Thymus (tissue), 11 donors: ENCODE data around the gene SHC1. TPM values are rescaled to one million over a fixed set of nuclear protein-coding genes. Genes with fewer than 3 reads are reported as not detected.

Experiments
- DNase-seq, 9 donors: peaks; one replicate each; pipeline ENCODE4 v3.0.0-alpha.2; 2013; ENCODE audit warnings: low spot score in 9 of 9, low read depth in 6 of 9, missing footprints in 1 of 9
- H3K27ac ChIP-seq, 2 donors: one replicate each; pipeline ENCODE4 v1.5.1; 2013; ENCODE audit warnings: control low read depth in 1 of 2, low read depth in 1 of 2, low read length in 1 of 2, mild to moderate bottlenecking in 1 of 2, moderate library complexity in 1 of 2
- H3K27me3 ChIP-seq, 2 donors: one replicate each; pipeline ENCODE4 v1.5.1; 2013; ENCODE audit warnings: low read length in 1 of 2; ENCODE audit not compliant: control insufficient read depth in 2 of 2, insufficient read depth in 1 of 2
- H3K36me3 ChIP-seq, 2 donors: one replicate each; pipeline ENCODE4 v1.5.1; 2013; ENCODE audit warnings: low read length in 1 of 2, mild to moderate bottlenecking in 1 of 2, moderate library complexity in 1 of 2; ENCODE audit not compliant: control insufficient read depth in 2 of 2, insufficient read depth in 2 of 2
- H3K4me1 ChIP-seq, 2 donors: one replicate each; pipeline ENCODE4 v1.5.1; 2013; ENCODE audit warnings: low read length in 2 of 2; ENCODE audit not compliant: control insufficient read depth in 2 of 2, insufficient read depth in 2 of 2
- H3K4me3 ChIP-seq, 2 donors: one replicate each; pipeline ENCODE4 v1.5.1; 2013; ENCODE audit warnings: low read length in 2 of 2, control low read depth in 1 of 2, mild to moderate bottlenecking in 1 of 2
- H3K9me3 ChIP-seq, 2 donors: one replicate each; pipeline ENCODE4 v1.5.1; 2013; ENCODE audit warnings: low read length in 1 of 2, mild to moderate bottlenecking in 1 of 2; ENCODE audit not compliant: control insufficient read depth in 2 of 2, insufficient read depth in 1 of 2
- WGBS: extraction: QIAGEN DNeasy Blood & Tissue Kit; methylation state at CpG from one replicate; pipeline ENCODE4 v1.1.7; 2013; 5-methylcytosine and 5-hydroxymethylcytosine counted together
- polyA plus RNA-seq: library from polyadenylated mRNA; stranded (reverse); fragments of 200-250 nt; gene quantifications from one replicate; pipeline ENCODE4 v1.2.3, GENCODE V29; 2013
- total RNA-seq: library from RNA; stranded (reverse); fragments of 120-200 nt; gene quantifications from one replicate; pipeline ENCODE4 v1.2.4, GENCODE V29; 2013
- donor health status: healthy.

Gene SHC1
- total and polyA plus RNA-seq, 2 donors: 30.5 to 66.7 TPM

GRCh38 chr1:155015527-155016230 lies 45.1 kb upstream of the SHC1 start:
- no peak for DNase-seq
- Histone ChIP-seq H3K27ac (peak overlapping the region in 1 of 2 donors; percentile 59), H3K36me3 (peaks cover 6 to 12% of the 10 kb centered on the region in 2 donors), H3K4me1 (peaks cover 53 to 91% of the 10 kb centered on the region in 2 donors), H3K4me3 (no peak overlapping the region), H3K9me3 (peaks cover 6 to 10% of the 10 kb centered on the region in 2 donors), H3K27me3 (peaks cover 13 to 81% of the 10 kb centered on the region in 2 donors)
- WGBS: 85% methylated on average over 16 of the region's 16 CpGs

DNA sequence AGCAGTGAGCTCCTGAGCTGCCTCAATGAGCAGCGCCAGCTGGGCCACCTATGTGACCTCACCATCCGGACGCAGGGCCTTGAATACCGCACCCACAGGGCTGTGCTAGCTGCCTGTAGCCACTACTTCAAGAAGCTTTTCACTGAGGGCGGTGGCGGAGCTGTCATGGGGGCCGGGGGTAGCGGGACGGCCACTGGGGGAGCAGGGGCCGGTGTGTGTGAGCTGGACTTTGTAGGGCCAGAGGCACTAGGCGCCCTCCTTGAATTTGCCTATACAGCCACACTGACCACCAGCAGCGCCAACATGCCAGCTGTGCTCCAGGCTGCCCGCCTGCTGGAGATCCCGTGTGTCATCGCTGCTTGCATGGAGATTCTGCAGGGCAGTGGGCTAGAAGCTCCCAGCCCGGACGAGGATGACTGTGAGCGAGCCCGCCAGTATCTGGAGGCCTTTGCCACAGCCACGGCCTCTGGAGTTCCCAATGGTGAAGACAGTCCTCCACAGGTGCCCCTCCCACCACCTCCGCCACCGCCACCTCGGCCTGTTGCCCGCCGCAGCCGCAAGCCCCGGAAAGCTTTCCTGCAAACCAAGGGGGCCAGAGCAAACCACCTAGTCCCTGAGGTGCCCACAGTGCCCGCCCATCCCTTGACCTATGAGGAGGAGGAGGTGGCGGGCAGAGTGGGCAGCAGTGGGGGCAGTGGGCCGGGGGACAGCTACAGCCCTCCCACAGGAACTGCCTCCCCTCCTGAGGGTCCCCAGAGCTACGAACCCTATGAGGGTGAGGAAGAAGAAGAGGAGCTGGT lies 44.4 kb upstream of the SHC1 start:
- Histone ChIP-seq H3K4me3 (no peak overlapping the region), H3K9me3 (peaks cover 6 to 10% of the 10 kb centered on the region in 2 donors), H3K4me1 (peaks cover 59 to 97% of the 10 kb centered on the region in 2 donors), H3K27ac (no peak overlapping the region), H3K36me3 (peaks cover 6 to 12% of the 10 kb centered on the region in 2 donors), H3K27me3 (peaks cover 13 to 83% of the 10 kb centered on the region in 2 donors)
- DNase-seq: no peak
- WGBS: 97% methylated on average over 31 of the region's 31 CpGs

GRCh38 chr1:155013632-155014031 lies 43.1 kb upstream of the SHC1 start:
- Histone ChIP-seq H3K9me3 (peaks cover 6 to 10% of the 10 kb centered on the region in 2 donors), H3K27me3 (peaks cover 13 to 82% of the 10 kb centered on the region in 2 donors), H3K4me3 (peak overlapping the region; percentile 3 to 11), H3K4me1 (peaks cover 53 to 98% of the 10 kb centered on the region in 2 donors), H3K36me3 (peaks cover 6 to 12% of the 10 kb centered on the region in 2 donors), H3K27ac (peak overlapping the region in 1 of 2 donors; percentile 83)
- 28% methylated on average over 8 of the region's 8 CpGs for WGBS
- DNase-seq: peak in 3 of 9 donors; percentile 56 to 68 (median 56)

DNA sequence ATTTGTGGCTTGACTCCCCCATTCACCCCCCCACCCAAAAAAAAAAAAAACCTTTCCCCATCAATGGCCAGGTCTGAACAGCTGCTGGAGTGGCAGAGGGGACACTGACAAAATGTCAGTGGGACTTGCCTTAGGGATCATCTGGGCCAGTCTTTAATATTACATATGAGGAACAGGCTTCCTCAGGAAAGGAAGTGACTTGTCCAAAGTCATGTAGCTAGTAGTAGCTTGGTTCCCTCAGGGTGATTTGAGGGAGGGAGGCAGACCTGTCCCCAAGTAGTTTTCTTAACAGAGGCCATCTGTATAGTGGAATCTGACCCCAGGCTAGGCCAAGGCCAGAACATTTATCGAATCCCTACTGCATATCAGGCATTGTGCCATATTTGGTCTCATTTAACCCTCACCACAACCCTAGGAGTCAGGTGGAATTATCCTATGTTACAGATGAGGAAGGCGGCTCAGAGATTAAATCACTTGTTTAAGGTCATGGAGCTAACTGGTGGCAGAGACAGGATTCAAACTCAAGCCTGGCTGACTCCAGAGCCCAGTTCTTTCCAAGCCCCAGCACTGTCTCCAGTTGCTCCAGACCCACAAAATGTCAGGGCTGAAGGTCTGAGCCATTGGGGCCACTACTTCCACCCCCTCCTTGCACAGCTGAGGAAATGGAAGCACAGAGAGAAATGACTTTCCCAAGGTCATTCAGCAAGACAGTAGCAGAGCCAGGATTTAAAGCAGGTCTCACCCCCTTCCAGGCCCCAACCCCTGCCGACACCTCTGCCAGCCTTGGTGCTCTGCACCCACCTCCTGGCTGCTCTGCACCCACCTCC lies 42.4 kb upstream of the SHC1 start:
- peak overlapping the region; percentile 23 to 65 for H3K27ac ChIP-seq
- H3K36me3 ChIP-seq: peaks cover 6 to 12% of the 10 kb centered on the region in 2 donors
- H3K9me3 ChIP-seq: peaks cover 6 to 10% of the 10 kb centered on the region in 2 donors
- WGBS: 89% methylated on average over 3 of the region's 3 CpGs
- H3K4me1 ChIP-seq: peaks cover 52 to 99% of the 10 kb centered on the region in 2 donors
- H3K27me3 ChIP-seq: peaks cover 13 to 79% of the 10 kb centered on the region in 2 donors
- DNase-seq: no peak
- peak overlapping the region; percentile 3 to 11 for H3K4me3 ChIP-seq

- no peak for DNase-seq
- Histone ChIP-seq H3K36me3 (peaks cover 6 to 12% of the 10 kb centered on the region in 2 donors), H3K27me3 (peaks cover 13 to 71% of the 10 kb centered on the region in 2 donors), H3K4me3 (no peak overlapping the region), H3K9me3 (peaks cover under 1 to 1% of the 10 kb centered on the region in 2 donors), H3K27ac (peak overlapping the region in 1 of 2 donors; percentile 68), H3K4me1 (peaks cover 44 to 99% of the 10 kb centered on the region in 2 donors)
- WGBS: 79% methylated on average over 9 of the region's 9 CpGs
Observed at GRCh38 chr1:155012026-155012546, 41.5 kb upstream of the SHC1 start.

DNA sequence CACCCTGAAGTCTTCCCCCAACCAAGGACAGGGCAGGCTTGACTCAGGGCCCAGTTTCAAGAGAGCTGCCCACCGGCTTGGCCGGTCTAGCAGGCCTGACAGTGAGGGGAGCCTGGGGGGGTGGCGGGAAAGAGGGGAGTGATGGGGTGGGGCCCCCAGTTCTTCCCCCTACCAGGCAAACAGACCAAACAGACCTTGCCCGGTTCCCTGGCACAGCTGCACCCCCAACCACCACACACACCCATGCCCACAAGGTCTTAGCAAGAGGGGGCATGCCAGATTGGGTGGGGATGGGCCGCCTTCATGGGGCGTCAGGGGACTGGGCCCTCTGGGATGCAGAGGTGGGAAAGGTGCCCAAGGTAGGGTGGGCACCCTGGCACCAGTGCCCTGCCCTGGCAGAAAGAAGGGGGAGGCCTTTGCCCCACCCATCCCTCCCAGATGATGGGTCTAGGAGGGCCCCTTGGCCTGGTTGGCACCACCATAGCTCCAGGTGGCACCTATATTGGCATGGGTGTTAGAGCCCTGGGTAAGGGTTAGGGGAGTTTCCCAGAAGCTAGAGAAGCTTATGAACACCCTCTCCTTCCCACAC lies 41.0 kb upstream of the SHC1 start:
- no peak for DNase-seq
- Histone ChIP-seq H3K36me3 (peaks cover 6 to 8% of the 10 kb centered on the region in 2 donors), H3K27me3 (peaks cover 11 to 66% of the 10 kb centered on the region in 2 donors), H3K27ac (peak overlapping the region in 1 of 2 donors; percentile 72), H3K4me1 (peaks cover 39 to 99% of the 10 kb centered on the region in 2 donors), H3K9me3 (peaks cover 0 to 1% of the 10 kb centered on the region in 2 donors), H3K4me3 (no peak overlapping the region)
- WGBS: 91% methylated on average over 6 of the region's 6 CpGs

DNA sequence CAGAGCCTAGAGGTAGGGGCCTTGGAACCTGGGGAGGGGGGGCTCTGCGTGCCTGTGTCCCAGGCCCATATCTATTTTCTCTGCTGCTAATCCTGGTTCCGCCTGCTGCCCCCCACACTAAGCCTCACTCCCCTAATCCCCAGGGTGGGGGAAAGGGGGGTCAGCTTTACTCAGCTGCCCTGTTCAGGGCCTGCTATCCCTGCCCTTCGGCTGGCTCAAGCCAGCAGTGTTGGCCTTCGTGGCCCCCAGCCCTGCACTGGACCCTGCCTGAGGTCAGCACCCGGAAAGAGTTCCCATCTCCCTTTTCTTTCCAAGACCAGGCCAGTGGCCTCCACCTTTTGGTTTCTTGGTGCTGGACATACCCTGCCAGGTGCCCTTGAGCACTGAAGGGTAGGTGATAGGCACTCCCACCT lies 40.5 kb upstream of the SHC1 start:
- Histone ChIP-seq H3K4me1 (peaks cover 34 to 99% of the 10 kb centered on the region in 2 donors), H3K9me3 (peaks cover 0 to 1% of the 10 kb centered on the region in 2 donors), H3K27ac (peak overlapping the region in 1 of 2 donors; percentile 72), H3K27me3 (peaks cover 8 to 65% of the 10 kb centered on the region in 2 donors), H3K36me3 (peaks cover 6 to 8% of the 10 kb centered on the region in 2 donors), H3K4me3 (peak overlapping the region in 1 of 2 donors; percentile 46)
- no peak for DNase-seq
- 95% methylated on average over 5 of the region's 5 CpGs for WGBS
